Activated CD4-positive, alpha-beta T cell treated with anti-CD3 and anti-CD28 coated beads, Interleukin-2, Interleukin-6, amounts not matched to agents 100 ng/mL and 50 ng/mL, durations not matched to agents 16 hours and 8 hours (primary cell): ENCODE measurements around the gene ZNF423.
"Not testable (repeated sequence)": the region's sequence is repeated elsewhere in the genome, so short reads cannot be mapped to it uniquely, and the experiment has no call there.

Experiments used
- DNase-seq: peaks from one replicate; pipeline ENCODE4 v3.0.0-alpha.2; 2020

The ZNF423 gene

DNA sequence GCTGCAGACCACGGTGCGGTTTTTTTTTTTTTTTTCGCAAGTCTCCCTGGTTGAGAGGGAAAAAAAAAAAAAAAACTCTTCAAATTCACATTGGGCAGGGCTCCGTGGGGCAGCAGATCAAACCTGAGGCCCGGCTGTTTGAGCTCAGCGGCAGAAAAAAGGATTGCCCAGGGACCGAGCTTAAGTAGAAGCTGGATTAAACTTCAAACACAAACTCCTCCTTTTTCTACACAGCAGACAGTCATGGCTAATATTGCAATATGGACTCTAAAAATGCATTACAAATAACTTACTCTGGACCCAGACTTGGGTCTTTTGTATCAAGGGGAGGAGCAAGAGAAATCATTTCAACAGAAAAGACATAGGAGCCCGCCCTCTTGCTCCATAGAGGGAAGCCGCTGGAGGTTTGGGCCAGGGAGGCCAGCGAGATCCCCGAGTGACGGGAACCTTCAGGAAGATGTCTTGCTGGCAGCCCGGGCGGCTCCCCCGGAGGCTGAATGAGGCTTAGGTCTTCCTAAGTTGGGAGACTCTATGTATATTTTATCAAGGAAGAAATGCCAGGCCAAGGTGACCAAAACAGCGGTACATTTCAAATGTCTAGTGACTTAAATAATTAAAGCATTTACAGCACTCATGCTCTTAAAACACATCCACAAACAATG is 167.7 kb downstream of the ZNF423 start:
- DNase-seq, result no peak

DNA sequence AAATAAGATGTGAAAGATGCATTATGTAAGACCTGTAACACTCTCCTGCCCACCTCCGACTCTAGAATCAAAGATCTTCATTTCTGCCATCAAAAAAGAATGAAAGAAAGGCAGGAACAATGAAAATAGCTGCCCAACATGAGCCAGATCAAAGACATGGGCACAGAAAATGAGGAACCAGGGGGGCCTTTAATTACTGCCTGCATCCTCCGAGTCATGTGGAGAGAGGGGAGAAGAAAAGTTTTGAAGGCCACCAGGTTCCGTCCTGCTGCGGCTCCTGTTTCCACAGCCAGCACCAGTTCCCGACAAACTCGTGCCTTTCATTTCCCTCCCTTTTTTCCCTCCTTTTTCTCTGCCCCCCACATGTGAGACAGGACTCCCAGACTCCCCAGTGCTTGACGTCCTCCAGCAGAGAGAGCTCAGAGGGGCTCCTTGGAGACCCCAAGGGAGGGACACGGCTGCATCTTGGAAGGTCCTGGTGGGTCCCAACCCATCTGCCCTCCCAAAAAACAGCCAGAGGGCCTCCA is 168.4 kb downstream of the ZNF423 start:
- DNase-seq, result no peak

DNA sequence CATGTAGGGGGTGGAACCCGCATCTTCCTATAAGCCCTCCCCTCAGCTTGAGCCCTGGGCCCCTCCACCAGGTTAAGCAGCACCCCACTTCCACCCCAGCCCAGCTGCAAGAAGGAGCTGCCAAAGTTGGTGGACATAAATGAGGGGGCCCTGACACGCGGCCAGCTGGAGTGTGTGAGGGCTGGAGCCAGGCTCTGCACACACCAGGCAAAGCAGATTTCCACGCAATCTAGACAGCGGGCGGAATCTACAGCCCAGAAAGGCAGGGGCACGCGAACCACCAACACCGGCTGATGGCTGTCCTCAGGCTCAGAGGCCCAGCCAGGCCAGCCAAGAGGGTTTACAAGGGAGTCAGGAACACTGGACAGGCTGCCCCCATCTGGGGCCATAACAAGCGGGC is 171.2 kb downstream of the ZNF423 start:
- no peak for DNase-seq

DNA sequence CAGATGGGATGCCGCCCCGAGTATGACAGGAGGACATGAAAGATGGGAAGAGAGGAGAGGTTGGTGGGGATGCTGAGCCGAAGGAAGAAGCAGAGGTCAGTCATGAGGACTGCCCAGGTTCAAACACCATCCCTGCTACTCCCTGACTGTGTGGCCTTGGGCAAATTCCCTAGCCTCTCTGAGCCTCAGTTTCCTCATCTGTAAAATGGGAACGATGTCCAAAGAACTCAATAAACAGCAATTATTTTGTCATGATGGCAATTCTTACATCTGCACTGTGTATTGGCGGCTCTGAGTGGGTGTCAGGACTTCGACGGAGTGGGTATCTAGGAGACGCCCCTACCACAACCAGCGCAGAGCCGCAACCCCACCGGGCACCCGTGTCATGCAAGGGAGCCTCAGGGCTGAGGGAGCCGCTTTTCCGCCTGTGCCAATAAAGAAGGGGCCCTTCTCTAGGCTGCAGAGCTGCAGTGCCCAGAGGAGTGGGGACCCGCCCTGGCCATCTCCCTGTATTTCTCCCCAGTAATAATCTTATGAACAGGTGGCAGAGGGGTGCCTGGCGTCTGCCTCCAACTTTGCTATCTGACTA is 173.2 kb downstream of the ZNF423 start:
- no peak for DNase-seq

DNA sequence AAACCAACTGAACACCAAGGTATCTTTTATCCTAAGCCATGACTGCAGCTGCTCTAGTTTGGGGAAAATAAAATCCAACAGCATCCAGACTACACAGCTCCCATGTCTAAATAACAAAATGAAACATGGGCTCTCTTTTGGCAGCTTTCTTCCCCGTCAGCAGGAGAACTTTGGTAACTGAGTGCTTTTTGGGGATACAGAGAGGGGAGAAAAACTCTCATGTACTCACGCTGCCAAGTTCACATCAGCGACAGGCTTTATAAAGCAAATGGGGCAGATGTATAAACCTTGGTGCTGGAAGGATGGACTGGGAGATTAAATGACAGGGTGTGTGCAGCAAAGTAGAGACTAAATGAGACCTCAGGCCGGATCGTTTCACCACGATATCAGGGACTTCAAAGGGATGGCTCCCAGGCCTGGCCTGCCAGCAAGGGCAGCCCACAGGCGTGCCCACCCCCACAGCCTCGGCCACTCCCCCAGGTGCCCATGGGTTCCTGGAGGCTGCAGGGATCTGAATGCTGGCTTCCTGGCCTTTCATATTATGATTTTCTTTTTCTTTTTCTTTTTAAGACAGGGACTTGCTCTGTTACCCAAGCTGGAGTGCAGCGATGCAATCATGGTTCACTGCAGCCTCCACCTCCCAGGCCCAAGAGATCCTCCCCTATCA is 174.6 kb downstream of the ZNF423 start:
- no peak for DNase-seq

DNA sequence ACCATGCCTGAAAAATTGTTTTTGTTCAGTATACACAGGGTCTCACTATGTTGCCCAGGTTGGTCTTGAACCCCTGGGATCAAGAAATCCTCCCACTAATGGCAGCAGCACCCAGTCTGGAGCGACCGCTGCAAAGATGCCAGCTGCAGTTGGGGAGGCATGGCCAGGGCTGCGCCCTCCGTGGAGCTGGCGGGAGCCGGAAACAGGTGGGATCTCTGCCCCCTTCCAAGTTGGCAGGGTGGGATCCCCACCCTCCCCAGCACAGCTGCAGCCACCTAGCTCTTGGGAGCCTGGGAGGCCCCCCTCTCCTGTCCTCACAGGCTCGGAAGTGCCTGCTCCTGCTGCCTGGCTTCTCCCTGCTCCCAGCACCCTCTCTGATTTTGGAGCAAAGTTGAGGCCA is 176.8 kb downstream of the ZNF423 start:
- DNase-seq, result no peak

DNA sequence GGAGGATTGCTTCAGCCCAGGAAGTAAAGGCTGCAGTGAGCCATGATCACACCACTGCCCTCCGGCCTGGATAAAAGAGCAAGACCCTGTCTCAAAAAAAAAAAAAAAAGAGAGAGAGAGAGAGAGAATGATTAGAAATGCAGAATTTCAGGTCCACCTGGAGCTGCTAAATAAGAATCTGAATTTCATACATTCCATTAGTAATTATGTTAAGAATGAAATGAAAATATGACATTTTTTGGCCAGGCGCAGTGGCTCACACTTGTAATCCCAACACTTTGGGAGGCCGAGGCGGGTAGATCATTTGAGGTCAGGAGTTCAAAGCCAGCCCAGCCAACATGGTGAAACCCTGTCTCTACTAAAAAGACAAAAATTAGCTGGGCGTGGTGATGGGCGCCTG is 178.3 kb downstream of the ZNF423 start:
- DNase-seq, result not testable (repeated sequence)

DNA sequence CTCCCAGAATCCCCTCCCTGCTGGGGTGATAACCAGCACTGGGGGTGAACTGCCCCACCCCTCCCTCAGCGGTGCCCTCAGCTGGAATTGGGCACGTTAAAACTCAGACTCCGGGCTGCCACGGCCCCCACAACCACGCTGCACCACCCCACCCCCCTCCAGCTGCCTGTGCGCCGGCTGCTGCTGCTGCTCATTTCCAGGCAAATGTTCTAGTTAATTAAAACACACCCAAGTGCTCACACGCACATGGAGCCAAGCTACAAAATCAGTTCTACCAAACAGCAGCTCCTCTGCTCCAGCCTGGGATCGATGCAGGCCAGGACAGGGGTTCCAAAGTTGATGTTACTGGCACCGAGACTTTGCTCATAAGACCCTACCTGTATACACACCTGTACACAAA is 180.5 kb downstream of the ZNF423 start:
- no peak for DNase-seq

DNA sequence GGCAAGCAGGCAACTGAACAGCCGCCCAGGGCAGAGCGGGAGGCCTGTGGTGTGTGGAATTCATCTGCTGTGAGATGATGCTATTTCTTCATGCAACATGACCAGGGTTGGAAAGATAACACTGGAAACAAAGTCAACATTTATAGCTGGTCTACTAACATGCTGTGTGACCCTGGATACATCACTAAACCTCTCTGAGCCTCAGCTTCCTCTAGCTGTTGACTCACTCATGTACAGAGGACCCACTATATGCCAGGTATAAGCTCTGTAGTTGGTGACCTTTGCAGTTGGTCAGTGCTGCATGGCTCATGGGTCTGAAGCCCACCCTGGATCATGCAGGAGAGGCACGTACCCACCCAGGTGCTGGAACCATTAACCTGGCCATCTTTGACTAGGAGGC is 180.9 kb downstream of the ZNF423 start:
- DNase-seq, result no peak

DNA sequence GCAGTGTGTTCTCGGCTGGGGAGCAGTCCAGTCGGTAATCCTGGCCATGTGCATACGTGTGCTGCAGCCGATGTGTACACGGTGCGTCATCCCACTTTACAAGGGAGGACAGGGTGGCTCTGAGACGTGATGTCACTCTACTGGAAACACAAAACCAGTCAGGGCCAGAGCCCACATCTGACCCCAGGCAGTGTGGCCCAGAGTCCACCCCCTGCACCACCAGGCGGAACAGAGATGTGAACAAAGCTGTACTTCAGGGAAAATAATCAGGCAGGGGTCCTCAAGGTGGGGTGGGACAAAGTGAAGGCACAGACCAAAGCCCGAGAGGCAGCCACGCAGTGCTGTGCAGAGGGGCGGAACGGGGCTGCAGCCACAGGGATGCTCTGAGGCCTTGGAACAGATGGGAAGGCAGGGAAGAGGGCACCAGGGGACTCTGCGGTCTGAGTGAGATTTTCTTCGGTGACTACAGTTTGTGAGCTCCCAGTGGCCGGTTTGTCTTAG is 181.5 kb downstream of the ZNF423 start:
- DNase-seq, result no peak

DNA sequence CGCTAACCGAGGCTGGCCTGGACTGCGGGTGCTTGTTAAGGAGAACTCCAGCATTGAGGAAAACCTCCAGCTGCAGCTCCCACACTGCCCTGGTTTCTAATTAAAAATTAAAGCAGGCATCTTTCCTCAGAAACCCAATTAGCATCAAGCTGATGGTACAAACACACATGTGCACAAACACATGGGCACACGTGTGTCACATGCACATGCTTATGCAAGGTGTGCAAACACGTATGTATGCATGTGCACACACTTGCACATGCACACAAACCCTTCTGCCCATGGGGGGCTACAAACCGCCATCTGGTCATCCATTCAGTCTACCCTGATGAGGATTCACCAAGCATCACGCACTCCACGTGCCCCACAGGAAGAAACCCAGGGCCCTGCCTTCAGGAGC is 182.5 kb downstream of the ZNF423 start:
- DNase-seq, result no peak

DNA sequence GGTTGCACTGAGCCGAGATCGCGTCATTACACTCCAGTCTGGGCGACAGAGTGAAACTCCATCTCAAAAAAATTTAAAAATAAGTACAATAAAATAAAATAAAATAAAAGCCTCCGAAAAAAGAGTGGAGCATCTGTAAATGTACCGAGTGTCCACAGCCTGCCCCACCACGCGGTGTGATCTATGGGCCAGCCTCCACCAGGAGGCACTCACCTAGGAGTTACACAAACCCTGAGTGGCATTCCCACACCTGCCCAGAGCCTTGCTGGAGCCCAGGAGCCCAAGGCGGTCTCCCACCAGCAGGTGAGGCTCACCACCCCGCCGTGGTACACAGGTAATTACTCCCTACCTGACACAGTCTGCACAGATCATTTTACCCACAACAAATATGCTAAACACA is 183.2 kb downstream of the ZNF423 start:
- no peak for DNase-seq

DNA sequence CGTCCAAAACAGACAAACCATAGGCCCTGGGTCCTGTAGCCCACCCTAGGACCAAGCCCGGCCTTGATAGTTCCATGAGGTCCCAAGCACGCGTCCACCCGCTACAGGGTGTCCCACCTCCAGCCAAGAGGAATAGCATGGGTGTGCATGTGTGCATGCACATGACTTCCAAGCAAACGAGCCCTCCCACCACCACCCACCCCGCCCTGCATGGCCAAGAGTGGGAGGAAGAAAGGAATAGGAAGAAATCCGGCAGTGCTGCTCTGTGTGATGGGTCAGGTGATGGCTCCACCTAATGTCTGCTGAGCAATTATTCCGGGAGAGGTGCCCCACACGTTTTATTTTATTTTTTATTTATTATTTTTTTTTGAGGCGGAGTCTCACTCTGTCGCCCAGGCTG is 184.6 kb downstream of the ZNF423 start:
- no peak for DNase-seq

DNA sequence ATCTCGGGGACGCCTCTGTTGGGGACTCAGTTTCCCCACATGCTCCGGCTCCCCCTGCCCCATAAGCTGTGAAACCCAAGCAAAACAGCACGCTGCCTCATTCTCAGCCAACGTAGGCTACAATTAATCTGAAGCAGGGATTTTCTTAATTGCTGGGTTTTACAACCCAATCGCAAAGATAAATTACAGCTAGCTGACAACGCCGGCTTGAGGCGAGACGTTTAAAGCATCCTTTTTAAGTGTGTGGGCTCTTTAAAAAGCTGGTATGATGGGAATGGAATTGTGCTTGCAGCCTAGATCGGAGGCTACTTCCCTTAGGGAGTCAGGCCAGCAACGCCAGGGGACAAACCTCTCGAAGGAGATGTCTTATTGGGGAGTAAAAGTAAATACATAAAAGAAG is 185.3 kb downstream of the ZNF423 start:
- DNase-seq, result no peak

DNA sequence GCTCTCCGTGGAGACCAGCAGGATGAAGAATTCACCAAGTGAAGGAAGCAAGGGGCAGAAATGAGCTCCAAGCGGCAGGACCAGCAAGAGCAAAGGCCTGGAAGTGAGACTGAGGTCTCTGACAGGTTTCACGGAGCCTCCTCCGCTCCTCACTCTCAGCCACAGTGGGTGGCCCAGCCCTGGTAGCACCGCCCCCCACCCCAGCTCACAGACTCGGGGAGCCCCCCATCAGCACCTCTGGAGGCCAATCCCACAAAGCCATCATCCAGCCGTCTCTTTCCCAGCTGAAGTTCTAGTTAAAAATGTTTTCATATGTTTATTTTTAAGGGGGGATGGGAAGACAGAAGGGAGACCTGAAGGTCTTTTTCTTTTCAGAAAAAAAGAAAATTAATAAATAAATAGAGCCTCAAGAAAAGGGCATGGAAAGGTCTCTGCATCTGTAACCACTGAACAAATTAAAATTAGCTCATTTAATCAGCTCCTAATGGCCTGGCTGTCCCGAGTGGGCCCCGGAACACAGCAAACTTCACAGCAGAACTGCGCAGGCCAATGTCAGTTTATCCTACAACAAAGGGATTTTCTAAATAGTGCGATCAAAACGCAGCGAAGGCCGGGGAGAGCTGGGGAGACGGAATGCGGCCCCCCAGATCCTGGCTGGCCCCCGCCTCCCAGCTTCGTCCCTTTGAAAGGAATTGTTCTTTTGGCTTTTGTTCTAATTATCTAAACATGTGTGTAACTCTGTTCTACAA is 190.3 kb downstream of the ZNF423 start:
- no peak for DNase-seq

DNA sequence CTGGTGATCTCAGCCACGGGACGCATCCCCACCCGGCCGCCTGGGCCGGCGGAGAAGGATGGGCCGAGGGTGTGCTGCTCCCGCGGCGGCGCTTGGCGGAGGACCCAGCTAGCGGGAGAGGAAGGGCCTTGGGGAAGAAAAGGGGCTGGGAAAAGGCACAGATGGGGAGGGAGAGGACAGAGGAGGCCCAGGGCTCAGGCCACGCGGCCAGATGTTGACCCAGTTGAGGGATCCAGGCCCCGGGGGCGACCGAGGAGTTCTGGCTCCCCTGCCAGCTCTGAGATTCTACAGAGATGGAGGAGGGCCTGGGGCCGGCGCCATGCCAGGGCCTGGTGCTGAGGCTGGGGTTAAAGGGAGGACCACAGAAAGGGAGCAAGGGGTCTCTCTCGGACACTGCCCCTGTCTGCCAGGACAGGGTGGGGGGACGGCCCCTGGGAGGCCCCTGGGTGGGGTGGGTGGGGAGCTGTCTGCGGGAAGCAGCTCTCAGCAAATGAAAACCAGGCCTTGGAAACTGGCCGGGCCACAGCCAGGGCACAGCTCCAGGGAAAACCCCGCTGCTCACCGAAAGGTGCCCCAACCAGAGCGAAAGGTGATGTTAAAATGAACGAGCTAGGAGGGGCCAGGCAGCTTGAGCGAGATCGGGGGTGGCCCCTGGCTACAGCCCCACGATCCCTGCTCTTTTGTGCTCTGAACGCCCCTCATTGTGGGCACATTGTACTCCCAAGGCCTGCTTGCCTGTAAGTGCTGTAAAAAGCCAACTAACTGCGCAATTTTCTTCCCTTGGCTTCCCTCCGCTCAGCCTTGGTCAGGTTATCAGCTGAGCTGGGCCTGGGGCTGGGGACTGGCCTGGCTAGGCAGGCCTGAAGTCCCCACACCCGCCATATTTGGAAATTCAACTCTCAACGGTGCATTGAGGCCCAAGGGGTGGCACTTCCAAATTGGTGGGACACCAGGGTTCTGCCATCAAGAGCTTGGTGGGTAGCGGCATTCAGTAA is 191.4 kb downstream of the ZNF423 start:
- no peak for DNase-seq

DNA sequence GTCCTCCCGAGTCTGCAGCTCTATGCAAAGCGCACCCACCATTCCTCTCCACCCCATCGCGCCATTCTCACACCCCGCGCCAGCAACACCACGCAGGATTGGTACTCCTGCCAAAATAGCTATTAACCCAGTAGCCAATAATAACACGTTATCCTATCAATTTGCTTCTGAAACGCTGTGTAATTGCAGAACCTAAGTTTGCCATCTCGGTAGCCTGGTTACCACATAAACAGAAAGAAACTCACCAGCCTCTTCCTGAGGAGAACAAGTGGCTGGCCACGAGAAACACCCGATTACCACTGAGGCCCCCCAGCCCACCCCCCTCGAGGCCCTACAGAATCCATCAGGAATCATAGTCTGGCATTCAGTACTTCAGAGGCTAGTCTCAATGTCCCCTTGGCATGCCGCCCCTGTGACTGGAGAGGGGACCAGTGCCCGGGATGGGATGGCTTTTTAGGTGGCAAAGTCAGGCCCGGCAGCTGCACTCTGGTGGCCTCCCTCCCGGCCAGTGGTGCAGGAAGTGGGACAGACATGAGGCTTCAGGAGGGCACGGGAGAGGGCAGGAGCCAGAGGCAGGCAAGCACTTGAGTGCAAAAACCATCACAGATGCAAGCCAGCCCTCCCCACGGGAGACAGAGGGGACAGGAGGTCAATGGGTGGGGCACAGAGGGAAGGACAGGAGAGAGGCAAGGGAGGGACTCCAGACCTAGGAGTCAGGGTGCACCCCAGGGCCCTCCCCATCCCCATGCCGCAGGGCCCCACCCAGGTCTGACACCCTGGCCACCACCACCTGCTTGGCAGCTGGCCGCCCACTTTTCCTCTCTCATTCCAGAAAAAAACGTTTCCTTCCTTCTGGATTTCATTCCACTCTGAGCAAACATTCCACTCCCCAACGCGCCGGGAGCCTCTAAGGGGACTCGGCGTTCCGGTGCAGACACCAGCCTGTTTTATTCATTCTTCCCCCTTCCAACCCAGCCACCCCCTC is 192.5 kb downstream of the ZNF423 start:
- no peak for DNase-seq

DNA sequence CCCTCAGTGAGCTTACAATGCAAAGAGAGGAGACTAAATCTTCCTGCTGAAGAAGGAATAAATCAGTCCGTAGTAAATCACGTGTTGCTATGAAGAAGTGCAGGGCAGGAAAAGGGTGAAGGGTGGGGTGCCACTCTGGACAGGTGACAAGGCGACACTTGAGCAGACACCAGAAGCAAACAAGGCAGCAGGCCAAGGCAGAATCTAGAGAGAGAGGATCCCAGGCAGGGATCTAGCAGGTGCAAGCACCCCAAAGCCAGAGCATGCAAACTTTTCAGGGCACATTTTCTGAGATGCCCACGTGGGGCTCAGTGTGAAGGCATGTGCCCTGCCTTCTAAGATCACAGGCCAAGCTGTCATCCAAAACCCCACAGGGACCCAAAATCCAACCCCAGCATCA is 193.3 kb downstream of the ZNF423 start:
- no peak for DNase-seq

DNA sequence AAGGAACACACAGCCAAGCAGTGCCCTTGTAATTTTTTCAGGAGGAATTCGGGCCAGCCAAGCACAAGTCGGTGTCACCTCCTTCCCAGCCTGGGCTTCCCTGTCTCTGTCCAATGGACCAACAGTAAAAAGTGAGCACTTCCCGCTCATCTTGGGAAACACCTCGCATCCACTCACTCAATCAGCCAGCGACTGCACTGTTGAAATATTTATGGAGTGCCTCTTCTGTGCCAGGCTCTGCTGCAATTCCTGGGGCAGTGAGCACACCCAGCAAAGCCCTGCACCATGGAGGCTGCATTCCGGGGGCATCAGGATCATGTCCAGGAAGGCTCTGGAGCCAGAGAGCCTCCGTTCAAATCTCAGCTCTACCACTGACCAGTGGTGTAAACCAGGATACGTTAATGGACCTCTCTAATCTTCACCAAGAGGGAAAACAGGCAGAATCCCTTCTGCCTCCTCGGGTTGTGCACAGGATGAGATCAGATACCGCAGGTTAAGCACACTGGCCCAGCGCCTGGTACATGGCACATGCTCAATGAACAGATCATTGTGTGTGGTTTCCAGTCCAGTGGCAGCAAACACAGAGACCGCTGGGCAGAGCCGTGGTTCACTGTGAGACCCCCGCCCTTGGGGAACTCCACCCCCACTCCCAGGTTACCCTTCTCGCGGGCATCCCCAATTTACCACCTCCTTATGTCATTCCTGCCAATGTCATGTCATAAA is 194.3 kb downstream of the ZNF423 start:
- DNase-seq, result no peak

DNA sequence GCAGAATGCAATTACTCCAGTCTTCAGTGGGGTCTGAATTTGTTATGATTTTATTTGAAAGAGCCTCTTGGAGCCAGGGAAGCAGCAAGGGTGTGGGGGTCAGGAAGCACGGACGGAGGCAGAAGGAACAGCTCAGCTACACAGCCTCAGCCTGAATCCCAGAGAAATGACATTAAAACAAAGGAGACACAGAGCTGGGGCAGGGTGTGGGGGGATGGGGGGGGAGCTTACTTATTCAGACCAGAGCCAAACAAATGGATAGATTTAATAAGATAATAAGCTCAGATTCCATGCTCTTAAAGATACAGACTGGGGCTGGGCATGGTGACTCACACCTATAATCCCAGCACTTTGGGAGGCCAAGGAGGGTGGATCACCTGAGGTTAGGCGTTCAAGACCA is 195.3 kb downstream of the ZNF423 start:
- DNase-seq, result no peak
